H1 (cell line): ENCODE results near the gene LGALS9C. TPM values are rescaled to one million over a fixed set of nuclear protein-coding genes. Genes with fewer than 3 reads are reported as not detected.
"Not testable (repeated sequence)": the region's sequence is repeated elsewhere in the genome, so short reads cannot be mapped to it uniquely, and the experiment has no call there.

ENCODE experiments used
- CTCF ChIA-PET: fragments of 300-600 bp; sonication (Branson Sonifier 250); formaldehyde crosslinking; loops from one replicate; lab custom pipeline; 2021; ENCODE audit not compliant: partially characterized antibody; lab: Charles Lee
- POLR2A ChIA-PET: fragments of 300-600 bp; sonication (Branson Sonifier 250); formaldehyde crosslinking; loops from one replicate; lab custom pipeline; 2021; ENCODE audit warnings: inconsistent platforms; ENCODE audit not compliant: partially characterized antibody; lab: Charles Lee
- DNase-seq, 2 experiments: peaks; one replicate each; pipeline versions ENCODE4 v3.0.0 to v3.0.0-alpha.2; 2010 to 2022; ENCODE audit warnings: low spot score in 2 of 2, low read depth in 1 of 2, mixed read lengths in 1 of 2
- FAIRE-seq: peaks from 2 replicates; lab custom pipeline; 2011; peaks lifted over from hg19 to GRCh38; lab: Jason Lieb, UNC
- H2AFZ ChIP-seq: 2 replicates; pipeline ENCODE4 v1.8.1; 2012; ENCODE audit warnings: low read length, inconsistent platforms
- H2AK5ac ChIP-seq: 2 replicates; pipeline ENCODE4 v1.6.1; 2013; ENCODE audit warnings: low read depth, low read length
- H2BK120ac ChIP-seq: replicated peaks from 2 replicates; pipeline ENCODE3; 2013; ENCODE audit warnings: low read depth, low read length, inconsistent platforms
- H2BK12ac ChIP-seq: 2 replicates; pipeline ENCODE4 v1.6.1; 2013; ENCODE audit warnings: low read depth, low read length
- H2BK15ac ChIP-seq: 2 replicates; pipeline ENCODE4 v1.6.1; 2013; ENCODE audit warnings: low read length
- H2BK20ac ChIP-seq: 2 replicates; pipeline ENCODE4 v1.6.1; 2013; ENCODE audit warnings: low read length
- H2BK5ac ChIP-seq: 2 replicates; pipeline ENCODE4 v1.6.1; 2013; ENCODE audit warnings: low read depth, low read length
- H3K14ac ChIP-seq: 2 replicates; pipeline ENCODE4 v1.6.1; 2013; ENCODE audit warnings: inconsistent platforms; ENCODE audit not compliant: insufficient read length
- H3K18ac ChIP-seq: 2 replicates; pipeline ENCODE4 v1.6.1; 2013; ENCODE audit warnings: low read length; ENCODE audit errors: extremely low read depth
- H3K23ac ChIP-seq: 2 replicates; pipeline ENCODE4 v1.6.1; 2013; ENCODE audit warnings: inconsistent platforms; ENCODE audit not compliant: insufficient read length
- H3K23me2 ChIP-seq: 2 replicates; pipeline ENCODE4 v1.6.1; 2013; ENCODE audit warnings: low read depth, low read length
- H3K27ac ChIP-seq: 2 replicates; pipeline ENCODE4 v1.6.1; 2011; ENCODE audit warnings: low read depth, low read length, inconsistent platforms
- H3K27me3 ChIP-seq, 4 experiments: replicated peaks in 1 of 4; 1 replicate in 1 of 4; 2 replicates in 3 of 4; pipeline versions ENCODE4 v1.6.1 to v1.8.1; 2011 to 2013; ENCODE audit warnings: low read length in 3 of 4, mild to moderate bottlenecking in 3 of 4, inconsistent platforms in 2 of 4, mixed read lengths in 2 of 4, moderate library complexity in 1 of 4; ENCODE audit not compliant: control insufficient read depth in 3 of 4, insufficient read depth in 3 of 4; ENCODE audit errors: extremely low read depth in 1 of 4
- H3K36me3 ChIP-seq, 4 experiments: 2 replicates each; pipeline versions ENCODE4 v1.6.1 to v1.8.1; 2011 to 2013; ENCODE audit warnings: mild to moderate bottlenecking in 4 of 4, low read length in 3 of 4, moderate library complexity in 2 of 4, control low read depth in 1 of 4, inconsistent platforms in 1 of 4; ENCODE audit not compliant: insufficient read depth in 4 of 4, control insufficient read depth in 2 of 4
- H3K4ac ChIP-seq: replicated peaks from 2 replicates; pipeline ENCODE3; 2013; ENCODE audit warnings: low read length, low read depth, mixed read lengths, inconsistent platforms; ENCODE audit not compliant: insufficient read length
- H3K4me1 ChIP-seq, 4 experiments: replicated peaks in 1 of 4; 1 replicate in 1 of 4; 2 replicates in 3 of 4; pipeline versions ENCODE4 v1.6.1 to v1.8.1; 2011 to 2013; ENCODE audit warnings: low read length in 3 of 4, inconsistent platforms in 2 of 4, mixed read lengths in 1 of 4; ENCODE audit not compliant: insufficient read depth in 4 of 4, control insufficient read depth in 3 of 4
- H3K4me2 ChIP-seq, 2 experiments: 2 replicates each; pipeline versions ENCODE4 v1.6.1 to v1.8.1; 2011 to 2013; ENCODE audit warnings: low read depth in 2 of 2, low read length in 2 of 2, control low read depth in 1 of 2, inconsistent platforms in 1 of 2, mild to moderate bottlenecking in 1 of 2; ENCODE audit not compliant: insufficient read depth in 1 of 2
- H3K4me3 ChIP-seq, 4 experiments: fragments of 200-600, 300-600 bp in 1 of 4; sonication (generic), shearing (Covaris generic), sonication (Bioruptor Twin) in 1 of 4; 2 replicates each; pipeline versions ENCODE4 v1.5.1 to v1.8.1; 2011 to 2016; ENCODE audit warnings: low read length in 4 of 4, low read depth in 3 of 4, control low read depth in 2 of 4, inconsistent platforms in 2 of 4, mild to moderate bottlenecking in 2 of 4, mixed read lengths in 1 of 4, moderate library complexity in 1 of 4; ENCODE audit not compliant: insufficient read depth in 2 of 4; ENCODE audit errors: extremely low read depth in 1 of 4
- H3K56ac ChIP-seq: replicated peaks from 2 replicates; pipeline ENCODE3; 2013; ENCODE audit warnings: low read depth, mild to moderate bottlenecking, mixed read lengths, low read length, inconsistent platforms; ENCODE audit not compliant: insufficient read length
- H3K79me1 ChIP-seq: 2 replicates; pipeline ENCODE4 v1.6.1; 2013; ENCODE audit warnings: low read depth, low read length, control low read depth
- H3K79me2 ChIP-seq, 2 experiments: 2 replicates each; pipeline versions ENCODE4 v1.6.1 to v1.8.1; 2012 to 2013; ENCODE audit warnings: low read length in 2 of 2, mild to moderate bottlenecking in 2 of 2, inconsistent platforms in 1 of 2; ENCODE audit not compliant: insufficient read depth in 2 of 2, control insufficient read depth in 1 of 2
- H3K9ac ChIP-seq, 4 experiments: replicated peaks in 1 of 4; 1 replicate in 1 of 4; 2 replicates in 3 of 4; pipeline versions ENCODE4 v1.6.1 to v1.8.1; 2011 to 2013; ENCODE audit warnings: low read depth in 3 of 4, low read length in 3 of 4, control low read depth in 2 of 4, mild to moderate bottlenecking in 2 of 4, moderate library complexity in 2 of 4, inconsistent platforms in 1 of 4; ENCODE audit errors: extremely low read depth in 1 of 4
- H3K9me3 ChIP-seq, 2 experiments: 2 replicates each; pipeline versions ENCODE4 v1.6.1 to v1.8.1; 2012 to 2013; ENCODE audit warnings: mild to moderate bottlenecking in 2 of 2, moderate library complexity in 2 of 2, control low read depth in 1 of 2, inconsistent platforms in 1 of 2, low read depth in 1 of 2, low read length in 1 of 2, mixed read lengths in 1 of 2; ENCODE audit not compliant: insufficient read depth in 2 of 2
- H4K20me1 ChIP-seq, 2 experiments: replicated peaks in 1 of 2; 2 replicates each; pipeline versions ENCODE3 to v1.8.1; 2011 to 2013; ENCODE audit warnings: inconsistent platforms in 2 of 2, low read length in 2 of 2, mild to moderate bottlenecking in 1 of 2; ENCODE audit not compliant: insufficient read depth in 2 of 2, control insufficient read depth in 1 of 2
- H4K5ac ChIP-seq: 2 replicates; pipeline ENCODE4 v1.6.1; 2013; ENCODE audit warnings: low read length, low read depth, mixed read lengths, inconsistent platforms; ENCODE audit not compliant: insufficient read length
- H4K8ac ChIP-seq: 2 replicates; pipeline ENCODE4 v1.8.0; 2013; ENCODE audit warnings: mild to moderate bottlenecking, moderate library complexity, low read length, inconsistent platforms; ENCODE audit not compliant: insufficient read depth; ENCODE audit errors: extremely low read depth
- H4K91ac ChIP-seq: replicated peaks from 2 replicates; pipeline ENCODE3; 2013; ENCODE audit warnings: low read length, mixed read lengths, inconsistent platforms; ENCODE audit not compliant: insufficient read length
- WGBS, 2 experiments: shearing (Covaris generic) in 1 of 2; methylation state at CpG; one replicate each; pipeline versions ENCODE4 v1.1.6 to v1.1.7; 2013 to 2015; ENCODE audit warnings: low lambda C conversion rate in 2 of 2, mixed read lengths in 2 of 2, inconsistent platforms in 1 of 2, low coverage in 1 of 2, missing lambda C conversion rate in 1 of 2; ENCODE audit not compliant: insufficient replicate concordance in 2 of 2, insufficient coverage in 1 of 2, insufficient read length in 1 of 2; ENCODE audit errors: extremely low coverage in 1 of 2, missing lambda C conversion rate in 1 of 2; 5-methylcytosine and 5-hydroxymethylcytosine counted together
- polyA plus RNA-seq, 7 experiments: library from polyadenylated mRNA; depleted of rRNA in 3 of 7; stranded (reverse) in 5 of 7; unstranded in 2 of 7; fragments of >200 nt in 5 of 7; fragments of 200-250 nt in 2 of 7; gene quantifications; 1 replicate in 5 of 7; 2 replicates in 1 of 7; 4 replicates in 1 of 7; pipeline versions ENCODE4 v1.2.1 to v1.2.3, GENCODE V29; 2011 to 2013; ENCODE audit warnings: missing spikeins in 2 of 7, mixed read lengths in 2 of 7
- total RNA-seq: library from RNA; stranded (reverse); fragmentation: NEBNext Ultra II Directional; extraction: Animal tissue kit (Norgen Biotek cat#: 25700); gene quantifications from 2 replicates; pipeline ENCODE4 v1.2.1, GENCODE V29; 2021

Gene LGALS9C
- total and polyA plus RNA-seq, 2 of the 8 experiments (the other 6 are each of a cell fraction or from before 2014, with no cell fraction given) = 0.03 TPM; not detected in 1

DNA sequence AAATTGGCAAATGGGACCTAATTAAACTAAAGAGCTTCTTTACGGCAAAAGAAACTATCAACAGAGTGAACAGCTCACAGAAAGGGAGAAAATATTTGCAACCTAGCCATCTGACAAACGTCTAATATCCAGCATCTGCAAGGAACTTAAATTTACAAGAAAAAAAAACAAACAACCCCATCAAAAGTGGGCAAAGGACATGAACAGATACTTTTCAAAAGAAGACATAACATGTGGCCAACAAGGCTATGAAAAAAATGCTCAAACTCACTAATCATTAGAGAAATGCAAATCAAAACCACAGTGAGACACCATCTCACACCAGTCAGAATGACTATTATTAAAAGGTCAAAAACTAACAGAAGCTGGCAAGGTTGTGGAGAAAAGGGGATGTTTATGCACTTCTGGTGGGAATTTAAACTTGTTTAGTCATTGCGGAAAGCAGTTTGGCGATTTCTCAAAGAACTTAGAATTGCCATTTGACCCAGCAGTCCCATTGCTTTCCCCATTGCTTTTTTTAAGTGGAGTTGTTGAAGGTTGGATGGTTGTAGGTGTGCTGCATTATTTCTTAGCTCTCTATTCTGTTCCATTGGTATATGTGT lies 52.4 kb downstream of the LGALS9C start:
- H4K5ac ChIP-seq, H2BK15ac ChIP-seq, H2BK12ac ChIP-seq: not testable (repeated sequence)

DNA sequence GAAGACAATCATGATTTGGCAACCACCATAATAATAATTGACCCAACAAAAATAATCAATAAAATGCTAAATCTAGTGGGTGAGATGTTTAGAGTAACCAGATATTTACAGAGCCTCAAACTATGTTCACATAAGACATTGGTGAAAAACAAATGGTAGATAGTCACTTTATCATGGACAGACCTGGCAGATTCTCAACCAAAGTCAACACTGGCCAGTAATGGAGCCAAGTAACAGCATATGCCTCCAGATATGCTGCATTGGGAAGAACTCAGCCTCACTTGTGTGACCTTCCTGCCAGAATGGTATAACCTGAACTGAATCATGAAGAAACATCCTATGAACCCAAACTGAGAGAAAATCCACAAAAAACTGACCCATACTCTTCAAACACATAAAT lies 53.8 kb downstream of the LGALS9C start:
- H4K91ac ChIP-seq, H4K20me1 ChIP-seq, H3K18ac ChIP-seq, H2AFZ ChIP-seq, H4K5ac ChIP-seq, H3K23ac ChIP-seq, DNase-seq, H3K9ac ChIP-seq, FAIRE-seq, CTCF ChIA-PET, H3K4ac ChIP-seq, H3K27ac ChIP-seq, H3K4me1 ChIP-seq, H2BK5ac ChIP-seq, H2BK120ac ChIP-seq, H3K4me2 ChIP-seq, H2BK12ac ChIP-seq, POLR2A ChIA-PET, H3K23me2 ChIP-seq, H3K79me2 ChIP-seq, H2BK15ac ChIP-seq, H2AK5ac ChIP-seq, H3K14ac ChIP-seq, H4K8ac ChIP-seq, H3K36me3 ChIP-seq, H3K4me3 ChIP-seq, H2BK20ac ChIP-seq, H3K9me3 ChIP-seq, H3K79me1 ChIP-seq, H3K27me3 ChIP-seq, H3K56ac ChIP-seq: not testable (repeated sequence)

More for the DNA sequence above, 52.4 kb downstream of the LGALS9C start:
- H3K27me3 ChIP-seq, H3K4me1 ChIP-seq, H2BK120ac ChIP-seq, H3K14ac ChIP-seq, H3K36me3 ChIP-seq, POLR2A ChIA-PET, H3K4ac ChIP-seq, H3K56ac ChIP-seq, H3K9ac ChIP-seq, H3K27ac ChIP-seq, H3K23me2 ChIP-seq, H3K4me2 ChIP-seq, H3K79me2 ChIP-seq, DNase-seq, H3K79me1 ChIP-seq, H3K9me3 ChIP-seq, H3K4me3 ChIP-seq, H2AK5ac ChIP-seq, H3K18ac ChIP-seq, CTCF ChIA-PET, H2BK5ac ChIP-seq, H4K20me1 ChIP-seq, FAIRE-seq, H2BK20ac ChIP-seq, H4K91ac ChIP-seq, H2AFZ ChIP-seq, H3K23ac ChIP-seq, H4K8ac ChIP-seq: not testable (repeated sequence)
- WGBS, 2 experiments = 94% methylated on average over 4 of the region's 4 CpGs; no CpG with 5 or more reads in 1 of the 2 experiments
